ENCODE data around the gene LTN1.
"Not testable (repeated sequence)": the region's sequence is repeated elsewhere in the genome, so short reads cannot be mapped to it uniquely, and the experiment has no call there.

Gene LTN1

GRCh38 chr21:28979092-28979491 is 13.6 kb downstream of the LTN1 start:
- DNase-seq = no peak

DNA sequence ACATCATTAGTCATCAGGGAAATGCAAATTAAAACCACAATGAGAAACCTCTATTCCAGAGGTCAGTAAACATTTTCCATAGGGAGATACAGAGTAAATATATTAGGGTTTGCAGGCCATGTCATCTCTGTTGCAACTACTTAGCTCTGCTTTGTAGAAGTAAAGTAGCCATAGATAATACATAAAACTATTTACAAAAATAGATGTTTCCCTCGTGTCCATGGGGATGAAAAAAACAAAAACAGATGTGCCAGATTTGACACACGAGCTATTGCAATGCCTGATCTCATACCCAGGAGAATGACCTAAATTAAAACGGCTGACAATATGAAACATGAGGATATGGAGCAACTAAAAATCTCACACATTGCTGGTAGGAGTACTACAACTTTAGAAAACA is 17.3 kb downstream of the LTN1 start:
- no peak for DNase-seq

GRCh38 chr21:28974531-28975227 is 18.0 kb downstream of the LTN1 start:
- no peak for DNase-seq

GRCh38 chr21:28972398-28972797 is 20.3 kb downstream of the LTN1 start:
- no peak for DNase-seq

GRCh38 chr21:28971171-28971570 is 21.5 kb downstream of the LTN1 start:
- no peak for DNase-seq

- no peak for DNase-seq
Observed at GRCh38 chr21:28963831-28964230, 28.8 kb downstream of the LTN1 start.

- no peak for DNase-seq
Observed at GRCh38 chr21:28962465-28962864, 30.2 kb downstream of the LTN1 start.

DNA sequence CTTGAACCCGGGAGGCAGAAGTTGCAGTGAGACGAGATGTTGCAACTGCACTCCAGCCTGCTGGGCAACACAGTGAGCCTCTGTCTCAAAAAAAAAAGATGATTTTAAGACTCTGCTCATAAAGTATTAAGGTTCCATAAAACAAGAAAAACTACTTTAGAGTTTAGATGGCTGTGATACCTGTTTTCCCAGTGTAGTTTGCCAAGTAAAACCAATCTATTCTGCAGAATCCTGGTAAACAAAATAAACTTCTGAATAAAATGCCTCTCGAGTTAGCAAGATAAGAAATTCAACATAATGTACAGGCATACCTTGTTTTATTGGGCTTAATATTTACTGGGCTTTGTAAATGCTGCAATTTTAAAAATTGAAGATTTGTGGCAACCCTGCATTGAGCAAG is 30.8 kb downstream of the LTN1 start:
- no peak for DNase-seq

- no peak for DNase-seq
Observed at GRCh38 chr21:28960245-28960644, 32.4 kb downstream of the LTN1 start.

GRCh38 chr21:28959367-28960099 is 33.1 kb downstream of the LTN1 start:
- no peak for DNase-seq

GRCh38 chr21:28953247-28953646 is 39.4 kb downstream of the LTN1 start:
- no peak for DNase-seq

DNA sequence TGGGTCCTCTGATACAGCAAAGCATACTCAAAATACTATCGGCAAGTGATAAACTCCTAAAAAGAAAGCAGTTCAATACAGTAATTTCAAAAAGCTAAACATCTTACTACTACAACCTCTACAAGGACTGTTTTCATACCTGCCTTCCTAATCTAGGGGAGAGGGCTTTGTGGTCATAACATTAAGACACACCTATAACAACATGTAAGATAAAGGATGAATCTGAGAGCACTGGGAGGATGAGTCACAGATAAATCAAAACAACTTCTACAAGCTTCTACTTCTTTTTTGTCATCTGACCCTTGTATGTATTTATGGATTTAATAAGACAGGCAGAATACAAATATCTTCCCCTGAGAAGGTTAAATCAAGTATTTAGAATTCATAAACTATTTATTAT is 40.0 kb downstream of the LTN1 start:
- no peak for DNase-seq

DNA sequence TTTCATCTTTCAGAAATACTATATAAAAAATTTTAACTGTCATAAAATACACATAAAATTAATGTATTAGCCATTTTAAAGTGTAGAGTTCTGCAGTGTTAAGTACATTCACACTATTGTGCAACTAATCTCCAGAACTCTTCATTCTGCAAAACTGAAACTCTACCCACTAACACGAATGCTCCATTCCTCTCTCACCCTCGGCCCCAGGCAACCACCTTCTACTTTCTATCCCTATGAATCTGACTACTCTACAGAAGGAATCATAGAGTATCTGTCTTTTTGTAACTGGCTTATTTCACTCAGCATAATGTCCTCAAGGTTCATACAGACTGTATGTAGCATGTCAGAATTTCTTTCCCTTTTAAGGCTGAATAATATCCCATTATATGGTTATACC is 43.4 kb downstream of the LTN1 start:
- no peak for DNase-seq

- DNase-seq = no peak
Observed at GRCh38 chr21:28944296-28944695, 48.4 kb downstream of the LTN1 start.

GRCh38 chr21:28943631-28944030 is 49.0 kb downstream of the LTN1 start:
- no peak for DNase-seq

GRCh38 chr21:28938726-28939125 is 54.0 kb downstream of the LTN1 start:
- DNase-seq = no peak

- no peak for DNase-seq
Observed at GRCh38 chr21:28937737-28938136, 54.9 kb downstream of the LTN1 start.

DNA sequence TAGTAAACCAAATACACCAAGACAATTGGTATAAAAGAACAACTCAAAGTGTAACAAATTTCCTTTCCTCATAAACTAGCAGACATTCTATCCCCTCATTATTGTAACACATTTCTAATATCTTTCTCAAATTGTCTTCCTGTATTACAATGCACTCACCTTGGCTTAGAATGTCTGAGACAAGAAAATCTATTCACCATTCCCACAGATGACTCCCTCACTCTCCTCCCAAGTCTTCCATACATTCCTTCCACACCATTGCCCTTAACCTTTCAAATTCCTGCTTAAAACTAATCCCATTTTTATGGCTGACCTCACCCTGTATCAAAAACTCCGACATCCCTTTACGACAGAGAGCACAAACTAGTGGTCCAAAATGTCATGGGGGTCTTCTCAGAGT is 56.0 kb downstream of the LTN1 start:
- no peak for DNase-seq

GRCh38 chr21:28936036-28936435 is 56.6 kb downstream of the LTN1 start:
- DNase-seq = no peak

- DNase-seq = no peak
Observed at GRCh38 chr21:28932717-28933116, 60.0 kb downstream of the LTN1 start.

DNA sequence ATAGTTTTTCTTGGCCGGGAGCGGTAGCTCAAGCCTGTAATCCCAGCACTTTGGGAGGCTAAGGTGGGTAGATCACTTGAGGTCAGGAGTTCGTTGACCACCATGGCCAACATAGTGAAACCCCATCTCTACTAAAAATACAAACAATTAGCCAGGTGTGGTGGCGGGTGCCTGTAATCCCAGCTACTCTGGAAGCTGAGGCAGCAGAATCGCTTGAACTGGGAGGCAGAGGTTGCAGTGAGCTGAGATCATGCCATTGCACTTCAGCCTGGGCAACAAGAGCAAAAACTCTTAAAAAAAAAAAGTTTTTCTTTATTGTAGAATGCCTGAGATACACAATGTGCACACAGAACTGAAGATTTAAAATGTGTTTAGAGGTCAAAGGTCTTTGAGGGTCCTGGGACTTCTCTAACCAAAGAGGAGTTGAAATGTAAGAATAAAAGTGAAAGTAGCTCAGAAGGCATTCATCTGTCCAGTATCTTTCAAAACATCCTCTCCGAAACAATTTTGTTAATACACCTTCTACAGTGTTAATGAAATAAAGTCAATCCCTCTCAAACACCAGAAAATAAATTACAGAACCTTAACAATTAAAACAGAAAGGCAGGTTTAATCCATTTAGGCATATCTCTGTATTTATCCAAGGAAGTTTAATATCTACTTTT is 60.8 kb downstream of the LTN1 start:
- not testable (repeated sequence) for DNase-seq

DNA sequence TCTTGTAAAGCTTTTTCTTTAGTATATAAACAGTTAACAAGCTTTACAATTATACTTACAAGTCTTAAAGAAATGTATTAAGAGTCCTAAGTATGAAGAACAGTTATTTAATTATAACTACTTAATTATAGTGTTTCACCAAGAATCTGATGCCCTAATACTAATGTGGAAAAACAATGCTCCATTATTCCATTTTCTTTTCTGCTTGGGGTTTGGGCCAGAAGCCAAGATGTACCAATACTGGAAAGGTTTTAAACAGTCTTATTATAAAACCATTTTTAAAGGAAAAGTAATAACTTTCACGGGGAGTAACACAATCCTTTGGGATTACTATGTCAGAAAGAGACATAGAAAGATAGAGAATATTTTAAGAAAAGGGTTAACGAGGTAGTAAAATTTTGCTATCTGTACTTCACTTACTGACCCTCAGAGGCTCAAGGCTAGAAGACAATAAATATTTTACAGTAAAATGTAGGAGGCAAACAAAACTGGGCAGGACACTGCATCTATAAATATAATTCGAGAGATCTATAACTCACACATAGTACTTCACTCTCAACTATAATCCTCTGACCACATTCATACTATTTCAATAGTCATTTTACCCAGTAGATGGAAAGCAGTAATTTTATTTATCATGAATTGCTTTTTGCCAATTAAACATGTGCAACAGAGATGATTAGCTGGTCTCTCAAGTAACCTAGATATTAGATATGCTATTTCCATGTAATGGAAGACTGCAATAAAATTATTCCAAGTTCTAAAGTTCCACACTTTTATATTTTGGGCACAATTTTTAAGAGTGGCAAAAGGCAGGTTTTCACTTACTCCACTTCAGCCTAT is 63.9 kb downstream of the LTN1 start:
- DNase-seq = no peak

- DNase-seq = no peak
Observed at GRCh38 chr21:28927130-28927529, 65.5 kb downstream of the LTN1 start.
